ENCODE measurements around the gene HHAT. TPM values are rescaled to one million over a fixed set of nuclear protein-coding genes. Genes with fewer than 3 reads are reported as not detected.

The HHAT gene
- total RNA-seq, 2 experiments from 2014 or later, result 5.2 to 9.5 TPM

DNA sequence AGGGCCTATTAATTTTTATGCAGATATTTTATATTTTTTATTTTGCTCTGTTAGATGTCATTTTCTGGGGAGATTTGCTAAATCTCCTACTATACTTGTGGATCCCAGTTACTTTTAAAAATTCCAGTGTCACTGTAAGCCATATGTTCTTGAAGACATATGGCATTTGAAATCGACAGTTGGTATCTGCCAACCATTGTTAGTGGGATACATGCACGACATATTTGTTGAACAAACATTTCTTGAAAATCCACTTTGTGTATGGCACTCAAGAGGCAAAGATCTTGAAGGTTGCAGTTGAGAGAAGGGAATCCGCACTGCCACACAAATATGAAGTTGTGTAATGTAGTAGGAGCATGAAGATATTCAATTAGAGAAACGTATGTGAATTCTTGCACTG, 287.7 kb downstream of the HHAT start:
- no peak overlapping the region for H2AFZ ChIP-seq (ENCODE audit: low read length)
- no TSS peak for BruUV-seq (replicated peaks)
- DNase-seq (ENCODE audit: low spot score), result no peak
- no peak for TF ChIP-seq EZH2phosphoT487 (IDR thresholded peaks at IDR 0.05; ENCODE audit: borderline replicate concordance, low read depth, low read length)
- TF ChIP-seq, protein P1, sequence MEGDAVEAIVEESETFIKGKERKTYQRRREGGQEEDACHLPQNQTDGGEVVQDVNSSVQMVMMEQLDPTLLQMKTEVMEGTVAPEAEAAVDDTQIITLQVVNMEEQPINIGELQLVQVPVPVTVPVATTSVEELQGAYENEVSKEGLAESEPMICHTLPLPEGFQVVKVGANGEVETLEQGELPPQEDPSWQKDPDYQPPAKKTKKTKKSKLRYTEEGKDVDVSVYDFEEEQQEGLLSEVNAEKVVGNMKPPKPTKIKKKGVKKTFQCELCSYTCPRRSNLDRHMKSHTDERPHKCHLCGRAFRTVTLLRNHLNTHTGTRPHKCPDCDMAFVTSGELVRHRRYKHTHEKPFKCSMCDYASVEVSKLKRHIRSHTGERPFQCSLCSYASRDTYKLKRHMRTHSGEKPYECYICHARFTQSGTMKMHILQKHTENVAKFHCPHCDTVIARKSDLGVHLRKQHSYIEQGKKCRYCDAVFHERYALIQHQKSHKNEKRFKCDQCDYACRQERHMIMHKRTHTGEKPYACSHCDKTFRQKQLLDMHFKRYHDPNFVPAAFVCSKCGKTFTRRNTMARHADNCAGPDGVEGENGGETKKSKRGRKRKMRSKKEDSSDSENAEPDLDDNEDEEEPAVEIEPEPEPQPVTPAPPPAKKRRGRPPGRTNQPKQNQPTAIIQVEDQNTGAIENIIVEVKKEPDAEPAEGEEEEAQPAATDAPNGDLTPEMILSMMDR (conservative IDR thresholded peaks at IDR 0.05; ENCODE audit: low read length), result no peak
- H3K4me3 ChIP-seq (ENCODE audit: low read depth, low read length, poor library complexity, severe bottlenecking), result no peak overlapping the region
- H3K36me3 ChIP-seq (ENCODE audit: insufficient read depth, low read length), result no peaks in the 10 kb centered on the region
- H4K20me1 ChIP-seq (ENCODE audit: insufficient read depth, low read length), result no peaks in the 10 kb centered on the region
- no peaks in the 10 kb centered on the region for H3K79me2 ChIP-seq (ENCODE audit: insufficient read depth, low read depth, low read length)
- H3K9me2 ChIP-seq (ENCODE audit: insufficient read depth, low read length), result no peaks in the 10 kb centered on the region
- ChIA-PET POLR2A (no interaction called here), CTCF (ENCODE audit: unreplicated experiment) (no interaction called here)
- no peak overlapping the region for H3K27ac ChIP-seq (ENCODE audit: low read depth, low read length, poor library complexity, severe bottlenecking)
- no peak overlapping the region for H3K4me2 ChIP-seq (ENCODE audit: low read length)
- intact Hi-C loops (cut with micrococcal nuclease; ENCODE audit: unreplicated experiment), result no loop called here
- no peaks in the 10 kb centered on the region for H3K4me1 ChIP-seq (ENCODE audit: insufficient read depth, low read length, poor library complexity, severe bottlenecking)
- H3K9me3 ChIP-seq (ENCODE audit: low read length), result no peaks in the 10 kb centered on the region

DNA sequence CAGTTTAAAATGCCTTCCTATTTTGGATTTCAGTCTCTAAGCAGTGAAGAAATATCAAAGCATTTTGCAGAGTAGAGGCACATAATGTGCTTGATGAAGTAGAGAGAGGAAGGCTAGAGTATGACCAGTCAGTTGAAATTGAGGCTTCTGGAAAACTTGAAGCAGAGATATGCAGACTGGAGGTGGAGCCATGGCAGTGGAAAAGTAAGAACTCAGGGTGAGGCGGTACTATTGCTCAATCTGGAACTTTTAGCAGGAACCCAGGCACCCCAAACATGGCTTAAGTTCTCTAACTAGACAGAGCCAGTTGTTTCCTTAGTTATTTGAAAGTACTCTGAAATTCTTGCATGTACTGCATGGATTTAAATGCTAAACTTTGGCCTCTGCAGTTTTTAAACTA, 288.6 kb downstream of the HHAT start:
- no peak overlapping the region for H2AFZ ChIP-seq (ENCODE audit: low read length)
- H3K9me2 ChIP-seq (ENCODE audit: insufficient read depth, low read length), result no peaks in the 10 kb centered on the region
- H3K79me2 ChIP-seq (ENCODE audit: insufficient read depth, low read depth, low read length), result no peaks in the 10 kb centered on the region
- ChIA-PET POLR2A (interaction anchor here (0.6 kb wide), 1 partner anchor 59 kb away, joined by 3 read pairs; no protein-coding TSS in a partner anchor), CTCF (ENCODE audit: unreplicated experiment) (no interaction called here)
- no peaks in the 10 kb centered on the region for H3K4me1 ChIP-seq (ENCODE audit: insufficient read depth, low read length, poor library complexity, severe bottlenecking)
- H3K9me3 ChIP-seq (ENCODE audit: low read length), result no peaks in the 10 kb centered on the region
- intact Hi-C loops (cut with micrococcal nuclease; ENCODE audit: unreplicated experiment), result no loop called here
- no peak overlapping the region for H3K4me2 ChIP-seq (ENCODE audit: low read length)
- H3K27ac ChIP-seq (ENCODE audit: low read depth, low read length, poor library complexity, severe bottlenecking), result no peak overlapping the region
- no TSS peak for BruUV-seq (replicated peaks)
- H3K4me3 ChIP-seq (ENCODE audit: low read depth, low read length, poor library complexity, severe bottlenecking), result no peak overlapping the region
- TF ChIP-seq, protein P1 (conservative IDR thresholded peaks at IDR 0.05; ENCODE audit: low read length), result no peak
- TF ChIP-seq EZH2phosphoT487 (IDR thresholded peaks at IDR 0.05; ENCODE audit: borderline replicate concordance, low read depth, low read length), result no peak
- no peaks in the 10 kb centered on the region for H4K20me1 ChIP-seq (ENCODE audit: insufficient read depth, low read length)
- no peaks in the 10 kb centered on the region for H3K36me3 ChIP-seq (ENCODE audit: insufficient read depth, low read length)
- no peak for DNase-seq (ENCODE audit: low spot score)

DNA sequence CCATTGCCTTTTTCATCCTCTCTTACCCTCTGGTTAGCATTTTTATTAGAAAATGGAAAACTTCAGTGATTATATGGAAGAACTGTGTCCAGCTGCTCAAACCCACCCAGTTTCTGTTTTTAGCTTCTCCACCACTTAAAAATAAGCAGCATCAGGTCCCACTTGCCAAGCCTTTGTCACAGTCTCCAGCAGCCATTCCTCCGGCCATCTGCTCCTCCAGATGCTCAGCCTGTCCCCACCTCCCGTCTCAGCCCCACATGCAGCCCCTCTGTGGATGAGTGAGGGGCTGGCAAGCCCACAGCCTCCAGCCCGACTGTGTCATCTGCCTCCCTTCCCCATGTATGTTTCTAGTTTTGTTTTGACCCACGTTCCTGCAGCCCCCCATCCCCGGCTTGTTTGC, 289.7 kb downstream of the HHAT start:
- ChIA-PET POLR2A (no interaction called here), CTCF (ENCODE audit: unreplicated experiment) (no interaction called here)
- no peak overlapping the region for H3K4me3 ChIP-seq (ENCODE audit: low read depth, low read length, poor library complexity, severe bottlenecking)
- H3K9me2 ChIP-seq (ENCODE audit: insufficient read depth, low read length), result no peaks in the 10 kb centered on the region
- BruUV-seq (replicated peaks), result no TSS peak
- H3K4me2 ChIP-seq (ENCODE audit: low read length), result no peak overlapping the region
- H2AFZ ChIP-seq (ENCODE audit: low read length), result no peak overlapping the region
- no peaks in the 10 kb centered on the region for H3K4me1 ChIP-seq (ENCODE audit: insufficient read depth, low read length, poor library complexity, severe bottlenecking)
- no peak for DNase-seq (ENCODE audit: low spot score)
- no peak overlapping the region for H3K27ac ChIP-seq (ENCODE audit: low read depth, low read length, poor library complexity, severe bottlenecking)
- no peaks in the 10 kb centered on the region for H4K20me1 ChIP-seq (ENCODE audit: insufficient read depth, low read length)
- intact Hi-C loops (cut with micrococcal nuclease; ENCODE audit: unreplicated experiment), result no loop called here
- H3K36me3 ChIP-seq (ENCODE audit: insufficient read depth, low read length), result no peaks in the 10 kb centered on the region
- TF ChIP-seq EZH2phosphoT487 (IDR thresholded peaks at IDR 0.05; ENCODE audit: borderline replicate concordance, low read depth, low read length), result no peak
- no peaks in the 10 kb centered on the region for H3K9me3 ChIP-seq (ENCODE audit: low read length)
- no peaks in the 10 kb centered on the region for H3K79me2 ChIP-seq (ENCODE audit: insufficient read depth, low read depth, low read length)
